DMS 273 (cell line): Measurements from ENCODE around the gene KCNC3.

ENCODE experiments used
- DNase-seq: peaks from one replicate; lab custom pipeline; 2025; ENCODE audit not compliant: unreplicated experiment; lab: John Stamatoyannopoulos, UW

KCNC3 gene

GRCh38 chr19:50280074-50280473 lies 49.1 kb downstream of the KCNC3 start:
- no peak for DNase-seq

DNA sequence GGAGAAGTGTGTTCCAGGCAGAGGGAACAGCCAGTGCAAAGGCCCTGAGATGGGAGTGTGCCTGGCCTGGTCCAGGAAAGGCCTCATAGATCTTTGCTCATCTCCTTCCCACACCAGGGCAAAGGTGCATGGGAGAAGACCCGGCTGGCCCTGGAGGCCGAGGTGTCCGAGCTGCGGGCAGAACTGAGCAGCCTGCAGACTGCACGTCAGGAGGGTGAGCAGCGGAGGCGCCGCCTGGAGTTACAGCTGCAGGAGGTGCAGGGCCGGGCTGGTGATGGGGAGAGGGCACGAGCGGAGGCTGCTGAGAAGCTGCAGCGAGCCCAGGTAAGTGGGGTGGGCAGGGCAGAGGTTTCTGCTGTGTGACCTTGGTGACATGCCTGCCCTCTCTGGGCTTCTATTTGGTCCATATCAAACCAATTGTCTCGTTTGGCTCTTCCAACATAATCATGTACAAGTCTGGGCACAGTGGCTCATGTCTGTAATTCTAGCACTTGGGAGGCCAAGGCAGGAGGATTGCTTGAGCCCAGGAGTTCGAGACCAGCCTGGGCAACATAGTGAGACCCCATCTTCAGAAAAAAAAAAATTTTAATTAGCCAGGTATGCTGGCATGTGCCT lies 51.1 kb downstream of the KCNC3 start:
- no peak for DNase-seq

- no peak for DNase-seq
These were observed 52.7 kb downstream of the KCNC3 start for GRCh38 chr19:50276370-50277063.

DNA sequence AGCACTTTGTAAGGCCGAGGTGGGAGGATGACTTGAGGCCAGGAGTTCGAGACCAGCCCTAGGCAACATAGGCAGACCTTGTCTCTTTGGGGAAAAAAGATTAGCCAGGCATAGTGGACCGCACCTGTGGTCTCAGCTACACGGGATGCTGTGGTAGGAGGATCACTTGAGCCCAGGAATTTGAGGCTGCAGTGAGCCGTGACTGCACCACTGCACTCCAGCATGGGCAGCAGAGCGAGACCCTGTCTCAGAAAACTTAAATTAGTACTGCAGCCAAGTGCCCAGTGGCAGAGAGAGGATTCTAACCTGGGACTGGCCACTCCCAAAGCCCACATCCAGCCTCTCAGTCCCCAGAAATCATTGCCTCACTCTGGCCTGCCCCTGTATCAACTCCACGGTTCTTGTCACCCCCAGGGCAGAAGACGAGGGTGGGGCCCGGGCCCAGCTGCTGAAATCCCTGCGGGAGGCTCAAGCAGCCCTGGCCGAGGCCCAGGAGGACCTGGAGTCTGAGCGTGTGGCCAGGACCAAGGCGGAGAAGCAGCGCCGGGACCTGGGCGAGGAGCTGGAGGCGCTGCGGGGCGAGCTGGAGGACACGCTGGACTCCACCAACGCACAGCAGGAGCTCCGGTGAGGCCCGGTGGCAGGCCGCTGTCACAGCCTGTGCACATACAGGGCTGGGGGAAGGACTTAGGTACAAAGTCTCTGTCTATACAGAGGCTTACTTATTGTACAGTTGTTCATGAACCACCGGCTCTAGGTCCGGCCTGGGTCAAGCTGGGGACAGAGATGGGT lies 53.4 kb downstream of the KCNC3 start:
- DNase-seq, result no peak

- no peak for DNase-seq
These were observed 55.4 kb downstream of the KCNC3 start for GRCh38 chr19:50273821-50274220.

- no peak for DNase-seq
These were observed 56.8 kb downstream of the KCNC3 start for GRCh38 chr19:50272263-50272897.

DNA sequence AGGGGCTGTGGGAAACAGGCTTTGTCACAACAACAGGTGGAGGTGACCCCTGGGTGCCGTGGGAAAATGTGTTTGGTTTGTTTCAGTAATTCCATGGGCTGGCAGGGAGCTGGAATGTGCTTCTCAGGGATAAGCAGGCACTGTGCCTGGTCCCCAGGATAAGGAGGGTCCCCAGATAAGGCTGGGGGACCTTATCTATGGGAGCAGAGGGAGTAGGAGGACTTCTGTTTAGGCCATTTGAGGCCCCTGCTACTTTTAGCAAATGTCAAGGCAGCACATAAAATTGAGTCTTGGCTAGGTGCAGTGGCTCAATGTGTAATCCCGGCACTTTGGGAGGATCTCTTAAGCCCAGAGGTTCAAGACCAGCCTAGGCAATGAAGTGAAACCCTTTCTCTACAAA lies 59.5 kb downstream of the KCNC3 start:
- DNase-seq, result no peak

DNA sequence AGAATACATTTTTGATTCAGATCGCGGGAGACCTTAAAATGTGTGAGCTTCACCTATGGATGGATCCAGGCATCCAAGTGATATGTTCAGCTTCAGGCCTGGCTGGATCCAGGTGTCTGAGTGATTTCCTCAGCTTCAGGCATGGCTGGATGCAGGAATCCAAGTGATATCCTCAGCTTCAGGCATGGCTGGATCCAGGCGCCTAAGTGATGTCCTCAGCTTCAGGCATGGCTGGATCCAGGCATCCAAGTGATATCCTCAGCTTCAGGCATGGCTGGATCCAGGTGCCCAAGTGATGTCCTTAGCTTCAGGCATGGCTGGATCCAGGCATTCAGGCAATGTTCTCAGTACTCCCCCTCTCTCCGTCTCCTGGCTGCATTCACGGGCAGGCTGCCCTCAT lies 60.7 kb downstream of the KCNC3 start:
- DNase-seq, result no peak

GRCh38 chr19:50268041-50268440 lies 61.1 kb downstream of the KCNC3 start:
- no peak for DNase-seq

DNA sequence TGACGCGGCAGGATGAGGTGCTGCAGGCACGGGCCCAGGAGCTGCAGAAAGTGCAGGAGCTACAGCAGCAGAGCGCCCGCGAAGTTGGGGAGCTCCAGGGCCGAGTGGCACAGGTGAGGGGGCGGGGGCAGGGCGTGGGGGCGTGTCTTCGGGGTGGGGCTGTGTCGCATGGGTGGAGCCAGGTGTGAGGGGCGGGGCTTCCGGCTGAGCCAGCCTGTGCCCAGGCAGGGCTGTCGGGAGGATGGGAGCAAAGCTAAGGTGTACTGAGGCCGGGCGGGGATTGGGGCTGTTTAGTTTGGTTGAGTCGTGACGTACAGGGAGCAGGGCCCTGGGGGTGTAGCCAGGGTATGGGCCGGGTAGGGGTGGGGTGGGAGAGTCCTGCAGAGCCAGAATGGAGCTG lies 62.3 kb downstream of the KCNC3 start:
- no peak for DNase-seq

DNA sequence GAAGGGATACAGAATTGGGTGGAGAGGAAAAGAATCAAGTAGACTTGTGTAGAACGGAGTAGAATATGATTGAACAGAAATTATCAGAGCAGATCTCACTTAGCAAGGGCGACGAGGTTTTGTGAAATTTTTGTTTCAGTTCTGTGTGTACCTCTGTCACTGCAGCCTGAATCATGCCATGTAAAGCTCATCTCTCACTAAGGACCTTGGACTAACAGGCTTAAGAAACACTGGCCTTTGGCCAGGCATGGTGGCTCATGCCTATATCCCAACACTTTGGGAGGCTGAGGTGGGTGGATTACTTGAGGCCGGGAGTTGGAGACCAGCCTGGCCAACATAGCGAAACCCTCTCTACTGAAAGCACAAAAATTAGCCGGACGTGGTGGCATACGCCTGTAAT lies 63.1 kb downstream of the KCNC3 start:
- no peak for DNase-seq

DNA sequence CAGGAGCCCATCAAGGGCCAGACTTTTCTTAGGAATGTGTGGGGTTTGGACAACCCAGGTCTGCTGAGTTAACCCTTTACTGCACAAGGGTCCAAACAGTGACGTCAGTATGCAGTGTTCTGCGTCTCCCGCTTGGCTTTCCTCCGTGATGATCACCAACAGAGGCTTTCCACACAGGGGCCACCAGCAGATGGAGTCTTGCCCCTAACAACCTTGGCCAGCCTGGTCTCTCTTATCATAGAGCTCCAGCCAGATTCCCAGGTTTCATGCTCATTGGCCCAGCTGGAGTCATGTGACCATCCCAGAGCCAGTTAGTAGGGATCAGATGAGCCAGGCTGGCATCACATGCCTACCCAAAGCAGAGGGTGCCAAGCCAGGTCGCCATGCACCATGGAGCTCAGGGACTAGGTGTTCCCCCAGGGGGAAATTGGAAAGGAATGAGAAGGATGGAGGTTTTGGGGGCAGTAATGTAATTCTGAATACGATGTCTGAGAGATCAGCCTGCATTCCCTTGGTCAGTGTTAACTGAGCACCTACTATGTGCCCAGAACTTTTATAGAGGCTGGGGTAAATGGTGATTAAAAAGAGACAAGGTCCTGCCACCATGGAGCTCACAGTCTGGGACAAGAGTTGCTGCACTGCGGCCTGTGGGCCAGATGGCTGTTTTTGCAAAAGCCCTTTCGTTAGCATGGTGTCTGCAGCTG lies 64.5 kb downstream of the KCNC3 start:
- DNase-seq, result no peak

- no peak for DNase-seq
These were observed 66.0 kb downstream of the KCNC3 start for GRCh38 chr19:50263176-50263575.
